H1 (cell line): ENCODE measurements around the gene CACNB1. TPM values are rescaled to one million over a fixed set of nuclear protein-coding genes. Genes with fewer than 3 reads are reported as not detected.

ENCODE experiments used
- CTCF ChIA-PET: fragments of 300-600 bp; sonication (Branson Sonifier 250); formaldehyde crosslinking; loops from one replicate; lab custom pipeline; 2021; ENCODE audit not compliant: partially characterized antibody; lab: Charles Lee
- POLR2A ChIA-PET: fragments of 300-600 bp; sonication (Branson Sonifier 250); formaldehyde crosslinking; loops from one replicate; lab custom pipeline; 2021; ENCODE audit warnings: inconsistent platforms; ENCODE audit not compliant: partially characterized antibody; lab: Charles Lee
- DNase-seq, 2 experiments: peaks; one replicate each; pipeline versions ENCODE4 v3.0.0 to v3.0.0-alpha.2; 2010 to 2022; ENCODE audit warnings: low spot score in 2 of 2, low read depth in 1 of 2, mixed read lengths in 1 of 2
- FAIRE-seq: peaks from 2 replicates; lab custom pipeline; 2011; peaks lifted over from hg19 to GRCh38; lab: Jason Lieb, UNC
- H2AFZ ChIP-seq: 2 replicates; pipeline ENCODE4 v1.8.1; 2012; ENCODE audit warnings: low read length, inconsistent platforms
- H2AK5ac ChIP-seq: 2 replicates; pipeline ENCODE4 v1.6.1; 2013; ENCODE audit warnings: low read depth, low read length
- H2BK120ac ChIP-seq: replicated peaks from 2 replicates; pipeline ENCODE3; 2013; ENCODE audit warnings: low read depth, low read length, inconsistent platforms
- H2BK12ac ChIP-seq: 2 replicates; pipeline ENCODE4 v1.6.1; 2013; ENCODE audit warnings: low read depth, low read length
- H2BK15ac ChIP-seq: 2 replicates; pipeline ENCODE4 v1.6.1; 2013; ENCODE audit warnings: low read length
- H2BK20ac ChIP-seq: 2 replicates; pipeline ENCODE4 v1.6.1; 2013; ENCODE audit warnings: low read length
- H2BK5ac ChIP-seq: 2 replicates; pipeline ENCODE4 v1.6.1; 2013; ENCODE audit warnings: low read depth, low read length
- H3K14ac ChIP-seq: 2 replicates; pipeline ENCODE4 v1.6.1; 2013; ENCODE audit warnings: inconsistent platforms; ENCODE audit not compliant: insufficient read length
- H3K18ac ChIP-seq: 2 replicates; pipeline ENCODE4 v1.6.1; 2013; ENCODE audit warnings: low read length; ENCODE audit errors: extremely low read depth
- H3K23ac ChIP-seq: 2 replicates; pipeline ENCODE4 v1.6.1; 2013; ENCODE audit warnings: inconsistent platforms; ENCODE audit not compliant: insufficient read length
- H3K23me2 ChIP-seq: 2 replicates; pipeline ENCODE4 v1.6.1; 2013; ENCODE audit warnings: low read depth, low read length
- H3K27ac ChIP-seq: 2 replicates; pipeline ENCODE4 v1.6.1; 2011; ENCODE audit warnings: low read depth, low read length, inconsistent platforms
- H3K27me3 ChIP-seq, 4 experiments: replicated peaks in 1 of 4; 1 replicate in 1 of 4; 2 replicates in 3 of 4; pipeline versions ENCODE4 v1.6.1 to v1.8.1; 2011 to 2013; ENCODE audit warnings: low read length in 3 of 4, mild to moderate bottlenecking in 3 of 4, inconsistent platforms in 2 of 4, mixed read lengths in 2 of 4, moderate library complexity in 1 of 4; ENCODE audit not compliant: control insufficient read depth in 3 of 4, insufficient read depth in 3 of 4; ENCODE audit errors: extremely low read depth in 1 of 4
- H3K36me3 ChIP-seq, 4 experiments: 2 replicates each; pipeline versions ENCODE4 v1.6.1 to v1.8.1; 2011 to 2013; ENCODE audit warnings: mild to moderate bottlenecking in 4 of 4, low read length in 3 of 4, moderate library complexity in 2 of 4, control low read depth in 1 of 4, inconsistent platforms in 1 of 4; ENCODE audit not compliant: insufficient read depth in 4 of 4, control insufficient read depth in 2 of 4
- H3K4ac ChIP-seq: replicated peaks from 2 replicates; pipeline ENCODE3; 2013; ENCODE audit warnings: low read length, low read depth, mixed read lengths, inconsistent platforms; ENCODE audit not compliant: insufficient read length
- H3K4me1 ChIP-seq, 4 experiments: replicated peaks in 1 of 4; 1 replicate in 1 of 4; 2 replicates in 3 of 4; pipeline versions ENCODE4 v1.6.1 to v1.8.1; 2011 to 2013; ENCODE audit warnings: low read length in 3 of 4, inconsistent platforms in 2 of 4, mixed read lengths in 1 of 4; ENCODE audit not compliant: insufficient read depth in 4 of 4, control insufficient read depth in 3 of 4
- H3K4me2 ChIP-seq, 2 experiments: 2 replicates each; pipeline versions ENCODE4 v1.6.1 to v1.8.1; 2011 to 2013; ENCODE audit warnings: low read depth in 2 of 2, low read length in 2 of 2, control low read depth in 1 of 2, inconsistent platforms in 1 of 2, mild to moderate bottlenecking in 1 of 2; ENCODE audit not compliant: insufficient read depth in 1 of 2
- H3K4me3 ChIP-seq, 4 experiments: fragments of 200-600, 300-600 bp in 1 of 4; sonication (generic), shearing (Covaris generic), sonication (Bioruptor Twin) in 1 of 4; 2 replicates each; pipeline versions ENCODE4 v1.5.1 to v1.8.1; 2011 to 2016; ENCODE audit warnings: low read length in 4 of 4, low read depth in 3 of 4, control low read depth in 2 of 4, inconsistent platforms in 2 of 4, mild to moderate bottlenecking in 2 of 4, mixed read lengths in 1 of 4, moderate library complexity in 1 of 4; ENCODE audit not compliant: insufficient read depth in 2 of 4; ENCODE audit errors: extremely low read depth in 1 of 4
- H3K56ac ChIP-seq: replicated peaks from 2 replicates; pipeline ENCODE3; 2013; ENCODE audit warnings: low read depth, mild to moderate bottlenecking, mixed read lengths, low read length, inconsistent platforms; ENCODE audit not compliant: insufficient read length
- H3K79me1 ChIP-seq: 2 replicates; pipeline ENCODE4 v1.6.1; 2013; ENCODE audit warnings: low read depth, low read length, control low read depth
- H3K79me2 ChIP-seq, 2 experiments: 2 replicates each; pipeline versions ENCODE4 v1.6.1 to v1.8.1; 2012 to 2013; ENCODE audit warnings: low read length in 2 of 2, mild to moderate bottlenecking in 2 of 2, inconsistent platforms in 1 of 2; ENCODE audit not compliant: insufficient read depth in 2 of 2, control insufficient read depth in 1 of 2
- H3K9ac ChIP-seq, 4 experiments: replicated peaks in 1 of 4; 1 replicate in 1 of 4; 2 replicates in 3 of 4; pipeline versions ENCODE4 v1.6.1 to v1.8.1; 2011 to 2013; ENCODE audit warnings: low read depth in 3 of 4, low read length in 3 of 4, control low read depth in 2 of 4, mild to moderate bottlenecking in 2 of 4, moderate library complexity in 2 of 4, inconsistent platforms in 1 of 4; ENCODE audit errors: extremely low read depth in 1 of 4
- H3K9me3 ChIP-seq, 2 experiments: 2 replicates each; pipeline versions ENCODE4 v1.6.1 to v1.8.1; 2012 to 2013; ENCODE audit warnings: mild to moderate bottlenecking in 2 of 2, moderate library complexity in 2 of 2, control low read depth in 1 of 2, inconsistent platforms in 1 of 2, low read depth in 1 of 2, low read length in 1 of 2, mixed read lengths in 1 of 2; ENCODE audit not compliant: insufficient read depth in 2 of 2
- H4K20me1 ChIP-seq, 2 experiments: replicated peaks in 1 of 2; 2 replicates each; pipeline versions ENCODE3 to v1.8.1; 2011 to 2013; ENCODE audit warnings: inconsistent platforms in 2 of 2, low read length in 2 of 2, mild to moderate bottlenecking in 1 of 2; ENCODE audit not compliant: insufficient read depth in 2 of 2, control insufficient read depth in 1 of 2
- H4K5ac ChIP-seq: 2 replicates; pipeline ENCODE4 v1.6.1; 2013; ENCODE audit warnings: low read length, low read depth, mixed read lengths, inconsistent platforms; ENCODE audit not compliant: insufficient read length
- H4K8ac ChIP-seq: 2 replicates; pipeline ENCODE4 v1.8.0; 2013; ENCODE audit warnings: mild to moderate bottlenecking, moderate library complexity, low read length, inconsistent platforms; ENCODE audit not compliant: insufficient read depth; ENCODE audit errors: extremely low read depth
- H4K91ac ChIP-seq: replicated peaks from 2 replicates; pipeline ENCODE3; 2013; ENCODE audit warnings: low read length, mixed read lengths, inconsistent platforms; ENCODE audit not compliant: insufficient read length
- ASH2L ChIP-seq: fragments of 200-600, 300-600 bp; sonication (generic); IDR thresholded peaks from one replicate; pipeline ENCODE4 v1.7.1; 2017; ENCODE audit warnings: low read length
- BRCA1 ChIP-seq: IDR thresholded peaks from 2 replicates; pipeline ENCODE4 v1.6.1; 2012; ENCODE audit warnings: low read depth, low read length, improper control_type of control experiment
- CBX8 ChIP-seq: fragments of 300-800, 300-1000 bp; sonication (generic); IDR thresholded peaks from 2 replicates; pipeline ENCODE4 v1.7.1; 2016; ENCODE audit warnings: low read depth, low read length, borderline replicate concordance
- EZH2 ChIP-seq: fragments of 200-600 bp; sonication (generic); IDR thresholded peaks from 2 replicates; pipeline ENCODE4 v1.7.1; 2012; ENCODE audit warnings: low read depth, mild to moderate bottlenecking, moderate library complexity, low read length, inconsistent platforms; ENCODE audit not compliant: severe bottlenecking
- FOSL1 ChIP-seq: IDR thresholded peaks from 2 replicates; pipeline ENCODE4 v1.6.1; 2011; ENCODE audit warnings: mild to moderate bottlenecking, low read depth, low read length, moderate library complexity; ENCODE audit not compliant: insufficient read depth
- RAD21 ChIP-seq, 2 experiments: IDR thresholded peaks in 1 of 2; conservative IDR thresholded peaks in 1 of 2; 2 replicates each; pipeline ENCODE4 v1.6.1; 2011; ENCODE audit warnings: low read depth in 2 of 2, low read length in 2 of 2, improper control_type of control experiment in 1 of 2, inconsistent platforms in 1 of 2, mild to moderate bottlenecking in 1 of 2, moderate library complexity in 1 of 2
- TCF12 ChIP-seq: IDR thresholded peaks from 2 replicates; pipeline ENCODE4 v1.6.1; 2011; ENCODE audit warnings: low read depth, mild to moderate bottlenecking, low read length
- WGBS, 2 experiments: shearing (Covaris generic) in 1 of 2; methylation state at CpG; one replicate each; pipeline versions ENCODE4 v1.1.6 to v1.1.7; 2013 to 2015; ENCODE audit warnings: low lambda C conversion rate in 2 of 2, mixed read lengths in 2 of 2, inconsistent platforms in 1 of 2, low coverage in 1 of 2, missing lambda C conversion rate in 1 of 2; ENCODE audit not compliant: insufficient replicate concordance in 2 of 2, insufficient coverage in 1 of 2, insufficient read length in 1 of 2; ENCODE audit errors: extremely low coverage in 1 of 2, missing lambda C conversion rate in 1 of 2; 5-methylcytosine and 5-hydroxymethylcytosine counted together
- polyA plus RNA-seq, 7 experiments: library from polyadenylated mRNA; depleted of rRNA in 3 of 7; stranded (reverse) in 5 of 7; unstranded in 2 of 7; fragments of >200 nt in 5 of 7; fragments of 200-250 nt in 2 of 7; gene quantifications; 1 replicate in 5 of 7; 2 replicates in 1 of 7; 4 replicates in 1 of 7; pipeline versions ENCODE4 v1.2.1 to v1.2.3, GENCODE V29; 2011 to 2013; ENCODE audit warnings: missing spikeins in 2 of 7, mixed read lengths in 2 of 7
- total RNA-seq: library from RNA; stranded (reverse); fragmentation: NEBNext Ultra II Directional; extraction: Animal tissue kit (Norgen Biotek cat#: 25700); gene quantifications from 2 replicates; pipeline ENCODE4 v1.2.1, GENCODE V29; 2021

CACNB1 gene
- total and polyA plus RNA-seq, 2 of the 8 experiments (the other 6 are each of a cell fraction or from before 2014, with no cell fraction given) = 7.2 to 17.8 TPM

- no peak overlapping the region for H2BK12ac ChIP-seq
- H3K36me3 ChIP-seq = no peaks in the 10 kb centered on the region
- no peaks in the 10 kb centered on the region for H3K23me2 ChIP-seq
- H3K9ac ChIP-seq = no peak overlapping the region
- no peak overlapping the region for H2BK20ac ChIP-seq
- no peak overlapping the region for H4K5ac ChIP-seq
- no peak overlapping the region for H2AK5ac ChIP-seq
- no peak overlapping the region for H3K56ac ChIP-seq
- no peak overlapping the region for H3K4me2 ChIP-seq
- no peak overlapping the region for H4K91ac ChIP-seq
- H3K18ac ChIP-seq = no peak overlapping the region
- no peak overlapping the region for H2AFZ ChIP-seq
- 93% methylated on average over 3 of the region's 3 CpGs; no CpG with 5 or more reads in 1 of the 2 experiments for WGBS, 2 experiments
- H3K4ac ChIP-seq = no peak overlapping the region
- H3K79me1 ChIP-seq = no peaks in the 10 kb centered on the region
- no peak overlapping the region for H2BK120ac ChIP-seq
- no peak overlapping the region for H4K8ac ChIP-seq
- no peak overlapping the region for H2BK15ac ChIP-seq
- no peaks in the 10 kb centered on the region for H3K79me2 ChIP-seq
- ChIA-PET CTCF (no interaction called here), POLR2A (interaction anchor here (1.2 kb wide), 1 partner anchor 61 kb away, joined by 3 read pairs; no protein-coding TSS in a partner anchor)
- H3K4me1 ChIP-seq = peaks cover 0 to 3% (median 0%) of the 10 kb centered on the region in 4 experiments; a peak in 2 of 7 replicates
- FAIRE-seq (no peak), DNase-seq (no peak)
- no peak overlapping the region for H3K4me3 ChIP-seq
- no peaks in the 10 kb centered on the region for H3K9me3 ChIP-seq
- no peaks in the 10 kb centered on the region for H4K20me1 ChIP-seq
- H3K27ac ChIP-seq = no peak overlapping the region
- no peak overlapping the region for H3K14ac ChIP-seq
- H3K23ac ChIP-seq = no peak overlapping the region
- TF ChIP-seq EZH2 (no peak), TCF12 (no peak), BRCA1 (no peak), CBX8 (no peak), FOSL1 (no peak), ASH2L (no peak), RAD21 (IDR thresholded peaks at IDR 0.05 in 1 of 2, conservative IDR thresholded peaks at IDR 0.05 in 1 of 2; ENCODE audit: low read depth in 2 of 2, low read length in 2 of 2) (no peak)
- TF ChIP-seq, all 59 proteins: peak for 0
- no peaks in the 10 kb centered on the region for H3K27me3 ChIP-seq
- H2BK5ac ChIP-seq = no peak overlapping the region
Measured at GRCh38 chr17:39130205-39130604, 67.3 kb downstream of the CACNB1 start.
